Measurements from ENCODE around the gene KCNQ1.

Gene KCNQ1

DNA sequence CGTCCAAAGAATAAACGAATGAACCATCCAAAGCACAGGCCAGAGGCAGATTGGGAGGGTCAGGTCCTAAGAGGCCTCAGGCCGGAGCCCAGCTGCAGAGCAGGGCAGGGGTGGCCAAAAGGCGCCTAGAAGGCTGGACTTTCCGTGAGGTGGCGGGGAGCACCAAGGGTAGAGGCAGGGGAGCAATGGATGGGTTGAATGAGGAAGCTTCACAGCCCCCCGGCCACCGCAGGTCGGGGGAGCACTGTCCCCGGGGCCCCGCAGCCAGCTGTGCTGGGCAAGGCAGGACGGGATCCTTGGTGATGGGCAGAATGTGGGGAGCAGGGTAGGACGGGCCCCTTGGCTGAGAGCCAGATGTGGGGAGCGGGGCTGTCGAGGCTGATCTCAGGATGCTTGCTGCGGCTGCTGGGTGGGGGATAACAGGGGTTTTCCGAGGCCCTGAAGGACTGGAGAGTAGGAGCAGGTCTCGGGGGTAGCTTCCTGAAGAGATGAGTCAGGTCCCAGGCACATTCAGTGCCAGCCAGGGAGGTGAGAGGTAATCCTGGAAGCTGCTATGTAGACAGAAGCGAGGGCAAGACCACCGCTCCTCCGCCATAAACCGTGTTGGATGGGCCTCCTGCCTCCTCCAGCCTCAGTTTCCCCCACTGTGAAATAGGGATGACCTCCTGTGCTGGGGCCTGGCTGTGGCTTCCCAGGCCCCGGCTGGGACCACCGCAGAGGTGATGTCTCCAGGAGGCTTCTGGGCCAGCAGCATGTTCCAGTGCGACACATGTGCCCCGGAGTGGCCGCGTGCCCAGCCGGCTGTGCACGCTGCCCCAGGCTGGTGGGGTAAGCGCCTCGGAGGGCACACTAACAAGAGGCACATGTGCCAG is 289.6 kb downstream of the KCNQ1 start:
- DNase-seq (ENCODE audit: low read depth, low spot score): no peak
- no peak overlapping the region for H3K4me3 ChIP-seq (ENCODE audit: low read length)

DNA sequence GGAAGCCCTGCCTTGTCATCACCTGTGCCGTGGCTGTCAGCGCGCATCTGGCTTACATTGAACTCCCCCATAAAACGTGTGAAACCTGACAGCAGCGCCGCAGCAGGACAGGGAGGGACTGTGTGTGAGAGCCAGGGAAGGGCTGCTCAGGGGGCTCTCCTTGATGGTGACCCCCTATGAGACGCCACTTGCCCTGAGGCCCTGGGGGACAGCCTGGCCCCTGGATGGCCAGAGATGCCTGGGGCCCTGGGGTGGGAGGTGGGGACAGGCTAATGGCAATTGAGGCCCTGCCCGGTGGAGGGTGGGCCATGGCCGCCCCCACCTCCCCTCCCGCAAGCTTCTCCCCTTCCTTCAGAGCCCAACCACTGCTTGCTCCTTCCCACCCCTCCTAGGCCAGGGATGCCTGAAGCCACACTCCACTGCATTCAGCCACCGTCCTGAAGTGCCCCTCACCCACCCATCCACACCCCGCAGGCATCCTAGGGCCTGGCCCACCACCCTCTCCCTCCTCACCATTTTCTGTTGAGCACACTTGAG is 290.3 kb downstream of the KCNQ1 start:
- H3K4me3 ChIP-seq (ENCODE audit: low read length): no peak overlapping the region
- no peak for DNase-seq (ENCODE audit: low read depth, low spot score)

DNA sequence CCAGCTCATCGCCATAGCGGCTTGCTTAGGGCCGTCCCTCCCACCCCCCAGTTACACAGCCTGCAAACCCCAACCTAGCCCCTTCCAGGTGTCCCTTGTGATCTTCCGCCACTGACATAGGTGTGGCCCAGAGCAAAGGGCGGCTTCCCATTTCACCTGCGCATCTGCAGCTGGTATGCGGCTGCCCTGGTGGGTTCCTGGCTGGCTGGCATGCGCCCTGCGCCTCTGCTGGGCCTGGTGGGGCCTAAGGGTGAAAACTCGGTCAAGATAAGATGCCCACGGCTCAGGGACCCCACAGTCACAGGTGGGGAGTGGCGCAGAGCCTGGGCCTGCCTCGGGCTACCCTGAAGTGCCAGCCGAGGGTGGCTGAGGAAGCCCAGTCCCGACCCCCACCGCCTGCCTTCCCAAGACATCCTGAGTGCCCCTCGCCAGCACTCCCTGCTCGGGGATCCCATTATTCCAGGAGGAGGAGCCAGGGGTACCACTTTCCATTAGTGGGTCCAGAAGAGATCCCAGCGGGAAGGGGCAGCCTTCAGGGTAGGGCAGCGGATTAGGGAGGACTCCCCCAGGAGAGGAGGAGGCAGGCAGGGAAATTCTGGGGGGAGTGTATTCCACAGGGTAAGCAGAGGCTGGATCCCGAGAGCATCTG is 291.9 kb downstream of the KCNQ1 start:
- DNase-seq (ENCODE audit: low read depth, low spot score): no peak
- no peak overlapping the region for H3K4me3 ChIP-seq (ENCODE audit: low read length)

DNA sequence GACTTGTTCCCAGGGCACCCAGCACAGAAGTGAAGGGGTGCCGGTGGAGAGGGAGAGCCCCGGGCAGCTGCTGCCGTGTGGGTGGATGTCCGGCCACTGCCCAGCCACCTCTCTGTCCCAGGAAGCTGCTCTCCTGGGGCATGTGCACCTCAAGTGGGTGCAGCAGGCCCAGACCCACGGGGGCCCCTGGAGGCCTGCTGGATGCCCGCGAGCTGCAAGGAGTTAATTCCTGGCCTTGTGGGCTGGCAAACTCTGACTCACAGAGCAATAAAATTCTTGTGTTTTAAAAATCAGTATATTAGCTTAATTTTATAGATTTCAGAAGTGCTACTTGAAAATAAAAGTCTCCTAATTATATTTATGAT is 292.4 kb downstream of the KCNQ1 start:
- H3K4me3 ChIP-seq (ENCODE audit: low read length): no peak overlapping the region
- DNase-seq (ENCODE audit: low read depth, low spot score): no peak

DNA sequence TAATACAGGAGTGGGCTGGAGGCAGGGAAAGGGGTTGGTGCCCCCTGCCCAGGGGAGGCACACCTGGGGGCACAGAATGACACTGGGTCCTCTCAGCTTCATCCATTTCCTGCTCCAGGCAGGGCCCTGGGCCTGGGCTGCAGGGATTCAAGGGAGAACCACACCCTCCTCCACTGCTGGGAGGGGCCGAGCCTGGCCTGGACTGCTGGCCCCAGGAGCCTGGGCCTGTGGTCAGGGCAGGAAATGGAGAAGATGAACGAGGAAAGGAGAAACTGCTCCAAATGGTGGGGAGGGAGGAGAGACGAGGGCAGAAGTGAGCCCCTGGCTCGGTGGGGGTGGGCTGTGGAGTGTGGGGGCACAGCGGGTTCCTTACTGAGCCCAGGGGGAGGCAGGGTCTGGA is 293.1 kb downstream of the KCNQ1 start:
- no peak overlapping the region for H3K4me3 ChIP-seq (ENCODE audit: low read length)
- DNase-seq (ENCODE audit: low read depth, low spot score): no peak

DNA sequence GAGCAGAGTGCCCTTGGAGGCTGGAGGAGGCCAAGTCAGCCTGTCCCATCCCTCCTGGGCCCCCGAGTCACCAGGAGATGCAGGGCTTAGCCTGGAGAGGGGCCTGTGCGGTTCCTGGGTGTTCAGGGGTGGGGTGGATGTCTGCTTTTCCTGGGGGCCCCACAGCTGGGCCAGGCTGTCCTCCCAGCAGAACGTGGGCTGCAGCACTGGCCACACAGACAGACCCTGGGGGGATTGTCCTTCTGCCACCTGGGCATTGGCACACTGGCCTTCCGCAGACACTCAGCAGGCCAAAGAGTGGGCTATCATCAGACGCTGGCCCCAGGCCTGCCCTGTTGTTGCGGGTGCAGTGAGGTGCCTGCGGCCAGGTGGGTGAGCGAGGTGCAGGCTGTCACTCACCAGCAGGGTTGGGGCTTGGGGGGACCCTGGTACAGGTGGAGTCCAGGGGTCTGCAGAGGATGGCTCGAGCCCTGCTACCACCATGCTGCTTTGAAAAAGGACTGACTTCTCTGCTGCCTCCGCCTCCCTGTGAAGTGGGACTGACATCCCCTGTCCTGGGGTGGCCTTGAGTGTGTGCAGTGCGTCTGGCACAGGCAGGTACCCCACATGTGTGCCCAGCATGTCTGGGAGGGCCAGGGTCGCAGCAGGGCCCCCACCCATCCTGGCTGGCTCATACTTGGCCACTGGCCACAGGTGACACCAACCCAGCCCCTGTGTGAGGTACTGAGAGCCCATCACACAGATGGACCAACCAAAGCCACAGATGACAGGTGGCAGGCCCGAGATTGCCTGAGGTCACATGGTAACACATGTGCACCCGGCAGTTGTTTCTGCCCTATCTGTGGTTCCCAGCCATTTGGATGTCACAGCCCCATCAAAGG is 294.0 kb downstream of the KCNQ1 start:
- no peak overlapping the region for H3K4me3 ChIP-seq (ENCODE audit: low read length)
- no peak for DNase-seq (ENCODE audit: low read depth, low spot score)

DNA sequence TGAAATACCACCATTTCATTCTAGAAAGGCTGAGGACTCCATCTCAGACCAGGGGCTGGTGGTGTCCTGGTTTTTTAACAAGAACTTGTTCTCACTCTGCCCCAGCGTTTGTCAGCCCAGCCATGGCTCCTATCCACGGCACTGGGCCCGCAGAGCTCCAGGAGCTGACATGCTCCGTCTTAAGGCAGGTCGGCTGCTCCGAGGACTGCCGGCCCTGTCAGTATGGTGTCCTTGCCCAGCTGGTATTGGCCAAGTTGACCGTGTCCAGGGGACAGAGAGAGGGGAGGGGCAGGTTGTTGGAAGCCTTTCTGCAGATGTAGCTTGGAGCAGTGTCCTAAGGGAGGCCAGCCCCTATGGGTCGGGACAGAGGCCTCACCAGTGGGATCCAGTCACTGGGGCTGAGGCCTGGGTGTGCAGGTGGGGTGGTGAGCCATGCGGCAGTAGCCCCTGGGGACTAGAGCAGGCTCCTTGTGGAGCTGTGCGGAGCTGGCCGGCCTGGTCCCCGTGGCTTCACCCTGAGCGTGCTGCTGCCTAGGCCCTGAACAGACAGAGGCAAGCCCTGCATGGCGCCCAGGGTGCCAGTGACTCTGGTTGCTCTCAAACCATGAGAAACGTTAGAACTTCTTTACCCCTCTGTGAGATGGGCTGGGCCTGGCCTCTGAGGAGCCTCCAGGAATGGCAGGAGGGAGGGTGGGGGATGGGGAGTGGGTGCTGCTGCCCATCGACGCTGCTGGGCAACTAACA is 294.9 kb downstream of the KCNQ1 start:
- no peak for DNase-seq (ENCODE audit: low read depth, low spot score)
- no peak overlapping the region for H3K4me3 ChIP-seq (ENCODE audit: low read length)

DNA sequence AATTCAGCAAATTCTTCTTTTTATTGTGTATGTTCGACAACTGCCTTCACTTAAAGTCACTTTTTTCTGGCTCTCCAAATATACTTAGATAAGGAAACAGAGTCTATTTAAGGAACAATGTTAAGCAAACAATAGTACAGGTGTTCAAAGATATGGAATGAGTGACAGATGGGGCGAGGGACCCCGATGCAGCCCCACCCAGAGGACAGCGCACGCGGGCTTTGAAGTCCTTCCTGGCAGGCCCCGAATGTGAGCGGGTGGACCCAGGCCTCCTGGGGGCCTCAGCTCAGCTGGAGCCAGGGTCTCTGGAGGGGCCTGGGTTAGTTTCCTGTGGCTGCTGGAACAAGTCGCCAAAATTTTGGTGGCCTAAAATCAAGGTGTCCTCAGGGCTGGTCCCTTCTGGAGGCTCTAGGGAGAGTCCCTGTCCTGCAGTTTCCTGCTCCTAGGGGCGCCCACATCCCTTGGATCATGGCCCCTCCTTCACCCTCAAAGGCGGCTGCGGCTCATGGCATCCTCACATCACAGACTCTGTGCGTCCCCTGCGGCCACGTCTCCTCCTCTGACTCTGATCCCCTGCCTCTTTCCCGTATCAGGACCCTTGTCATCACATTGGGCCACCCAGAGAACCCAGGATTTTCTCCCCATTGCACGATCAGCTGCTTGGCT is 295.6 kb downstream of the KCNQ1 start:
- DNase-seq (ENCODE audit: low read depth, low spot score): no peak

DNA sequence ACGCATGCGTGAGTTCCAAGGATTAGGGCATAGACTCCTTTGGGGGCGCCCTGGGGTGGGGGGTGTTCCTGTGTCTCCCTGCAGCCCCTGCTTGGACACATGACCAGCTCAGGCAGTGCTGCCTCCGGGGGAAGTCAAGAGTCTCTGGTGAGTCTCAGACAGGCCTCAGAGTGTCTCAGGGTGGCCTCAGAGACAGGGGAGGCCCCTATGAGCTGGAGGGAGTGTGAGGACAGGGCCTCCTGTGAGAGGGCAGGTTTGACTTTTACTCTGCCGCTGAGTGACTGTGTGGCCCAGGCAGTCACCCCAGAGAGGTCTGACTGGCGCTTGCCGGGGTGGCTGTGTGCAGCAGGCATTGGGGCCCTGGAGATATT is 296.2 kb downstream of the KCNQ1 start:
- H3K4me3 ChIP-seq (ENCODE audit: low read length): no peak overlapping the region
- DNase-seq (ENCODE audit: low read depth, low spot score): no peak

More for the DNA sequence above, 295.6 kb downstream of the KCNQ1 start:
- no peak overlapping the region for H3K4me3 ChIP-seq (ENCODE audit: low read length)

DNA sequence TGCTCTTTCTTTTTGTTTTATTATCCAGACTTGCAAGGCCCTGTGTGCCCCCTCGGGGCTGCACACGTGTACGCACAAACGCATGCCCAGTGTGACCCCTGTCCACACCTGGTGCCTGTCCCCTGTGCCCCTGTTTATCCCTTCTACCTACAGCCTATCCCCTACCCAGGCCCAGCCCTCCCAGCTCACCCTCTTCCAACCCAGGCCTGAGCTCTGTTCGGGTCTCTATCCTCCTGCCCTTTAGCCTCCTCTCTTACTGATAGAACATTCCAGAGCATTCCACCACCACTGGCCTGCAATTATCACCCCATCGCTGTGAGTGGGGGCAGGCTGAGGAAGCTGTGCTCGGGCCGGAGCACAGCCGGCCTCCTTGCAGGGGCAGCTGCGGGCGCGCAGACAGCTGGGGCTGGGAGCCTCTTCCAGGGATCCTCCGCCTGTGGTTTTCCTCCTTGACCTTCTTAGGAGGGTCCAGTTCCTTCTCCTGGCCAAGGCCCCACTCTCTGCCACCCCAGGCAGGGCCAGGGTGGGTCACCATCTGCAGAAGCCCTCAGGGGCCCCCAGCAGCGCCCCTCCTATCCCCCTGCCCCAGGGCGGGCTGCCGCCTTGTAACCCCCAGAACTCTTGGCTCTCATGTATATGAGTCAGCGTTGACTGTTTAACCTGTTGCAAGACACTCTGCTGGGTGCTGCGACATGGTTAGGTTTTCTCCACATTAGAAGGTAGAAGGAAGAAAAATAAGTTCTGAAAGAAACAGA is 296.7 kb downstream of the KCNQ1 start:
- DNase-seq (ENCODE audit: low read depth, low spot score): no peak
- no peak overlapping the region for H3K4me3 ChIP-seq (ENCODE audit: low read length)

DNA sequence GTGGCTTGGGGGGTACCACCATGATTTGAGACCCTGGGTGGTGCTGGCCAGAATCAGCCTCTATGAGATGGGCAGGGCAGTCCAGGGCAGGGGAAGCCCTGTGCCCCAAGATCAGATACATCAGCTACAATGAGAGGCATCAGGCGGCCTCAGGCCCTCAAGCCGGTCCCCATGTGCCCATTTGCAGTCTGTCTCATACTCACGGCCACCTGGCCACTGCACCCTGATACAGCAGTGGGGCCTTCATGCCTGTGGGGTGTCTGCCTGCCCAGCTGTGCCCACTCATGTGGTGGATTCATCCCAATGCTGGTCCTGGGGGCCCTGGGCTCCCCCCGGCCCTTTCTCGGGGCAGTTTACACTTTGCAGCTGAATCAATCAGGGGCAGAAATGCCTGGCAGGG is 297.4 kb downstream of the KCNQ1 start:
- no peak for DNase-seq (ENCODE audit: low read depth, low spot score)
- no peak overlapping the region for H3K4me3 ChIP-seq (ENCODE audit: low read length)

DNA sequence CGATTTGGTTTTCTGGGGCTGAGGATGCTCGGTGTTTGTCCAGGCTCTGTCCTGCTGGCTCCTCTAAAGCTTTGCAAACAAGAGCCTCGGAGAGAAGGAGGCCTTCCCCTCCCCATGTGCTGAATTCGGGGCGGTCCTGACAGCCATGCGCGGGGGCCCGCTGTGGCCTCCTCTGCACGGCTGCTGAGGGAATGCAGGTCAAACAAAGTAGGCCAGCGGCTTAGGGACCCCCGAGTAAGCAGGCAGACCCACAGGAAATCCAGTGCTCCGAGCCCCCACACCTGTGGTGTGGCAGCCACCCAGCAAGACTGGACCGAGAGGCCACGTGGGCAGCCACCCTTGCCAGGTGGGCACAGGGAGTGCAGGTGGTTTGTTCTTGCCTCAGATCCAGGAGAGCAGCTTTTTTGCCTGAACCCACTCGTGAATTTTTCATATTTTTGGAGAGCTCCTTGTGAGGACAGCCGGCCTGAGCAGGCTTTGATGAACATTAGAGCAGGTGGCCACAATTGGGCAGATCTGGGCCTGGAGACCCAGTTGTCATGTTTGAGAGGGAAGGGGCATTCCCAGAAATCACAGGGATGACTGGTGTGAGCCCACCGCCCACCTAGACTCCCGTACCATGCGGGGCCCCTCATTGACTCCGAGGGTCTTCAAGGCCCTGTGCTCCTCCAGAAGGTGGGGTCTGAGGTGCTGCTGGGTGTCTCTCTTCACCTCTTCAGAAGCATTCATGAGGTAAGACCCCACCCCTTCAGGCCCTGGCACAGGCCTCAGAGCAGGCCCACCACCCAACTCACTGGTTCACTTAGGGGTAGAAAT is 298.0 kb downstream of the KCNQ1 start:
- no peak overlapping the region for H3K4me3 ChIP-seq (ENCODE audit: low read length)
- no peak for DNase-seq (ENCODE audit: low read depth, low spot score)

DNA sequence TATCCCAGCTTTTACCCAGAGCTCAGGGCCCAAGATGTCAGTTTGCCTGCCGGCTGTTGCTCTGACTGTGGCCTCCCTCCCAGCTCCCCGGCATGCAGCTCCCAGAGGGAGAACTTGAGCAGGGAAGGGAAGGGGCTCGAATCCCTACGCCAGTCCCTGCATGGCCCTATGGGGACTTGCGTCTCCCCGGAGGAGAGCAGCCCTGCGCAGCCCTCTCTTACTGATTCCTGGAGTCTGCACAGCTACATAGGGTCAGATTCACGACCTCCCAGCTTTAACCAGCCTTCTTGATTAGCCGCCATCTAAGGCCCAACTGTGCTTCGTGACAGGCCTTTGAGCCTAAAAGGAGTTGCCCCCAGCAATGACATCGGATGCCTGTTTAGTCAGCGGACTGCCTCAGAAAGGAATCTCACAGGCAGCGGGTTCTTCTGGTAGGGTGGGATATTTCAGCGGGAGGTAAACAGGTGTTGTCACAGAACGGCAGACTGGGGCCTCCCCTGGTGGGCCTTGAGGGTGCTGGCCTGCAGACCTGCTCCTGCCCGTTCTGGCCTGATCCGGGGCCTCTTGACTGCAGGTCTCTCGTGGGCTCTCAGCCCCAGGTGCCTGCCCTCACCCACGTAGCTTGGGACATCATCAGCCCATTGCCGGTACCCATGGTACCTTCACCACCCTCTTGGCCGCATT is 298.8 kb downstream of the KCNQ1 start:
- H3K4me3 ChIP-seq (ENCODE audit: low read length): no peak overlapping the region
- no peak for DNase-seq (ENCODE audit: low read depth, low spot score)

DNA sequence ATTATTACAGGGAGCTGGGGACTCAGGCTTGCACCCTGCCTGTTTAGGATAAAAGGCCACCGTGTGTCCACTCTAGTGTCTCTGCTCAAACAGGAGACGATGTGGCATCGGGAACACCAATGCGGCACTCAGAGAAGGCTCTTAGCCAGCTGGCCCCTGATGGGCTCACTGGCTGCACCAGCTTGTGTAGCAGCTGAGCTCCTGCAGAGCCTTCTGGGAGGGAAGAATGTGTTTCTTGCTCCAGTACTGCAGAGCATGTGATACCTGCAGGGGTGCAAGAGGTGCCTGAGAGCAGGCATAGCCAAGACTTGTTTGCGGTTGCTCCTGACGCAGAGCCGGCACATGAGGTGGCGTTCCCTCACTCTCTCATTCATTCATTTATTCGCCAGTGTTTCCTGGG is 299.4 kb downstream of the KCNQ1 start:
- no peak overlapping the region for H3K4me3 ChIP-seq (ENCODE audit: low read length)
- no peak for DNase-seq (ENCODE audit: low read depth, low spot score)

DNA sequence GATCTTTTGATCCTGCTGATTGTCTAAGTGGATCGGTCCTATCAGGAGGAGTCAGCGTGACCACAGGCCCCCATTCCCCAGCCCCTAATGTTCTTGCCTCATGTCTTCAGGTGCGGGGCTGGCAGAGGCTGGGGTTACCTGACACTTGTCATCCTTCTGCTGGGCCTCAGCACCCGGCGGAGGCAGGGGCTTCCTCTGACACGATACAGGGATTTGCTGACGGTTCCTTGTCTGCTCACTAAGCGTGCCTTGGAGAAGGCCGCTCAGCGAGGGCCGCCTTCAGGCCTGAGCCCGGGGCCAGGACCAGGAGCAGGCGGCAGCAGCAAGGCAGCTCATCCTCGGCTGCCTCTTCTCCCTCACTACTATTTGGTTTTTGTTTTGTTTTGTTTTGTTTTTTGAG is 300.7 kb downstream of the KCNQ1 start:
- DNase-seq (ENCODE audit: low read depth, low spot score): no peak
- H3K4me3 ChIP-seq (ENCODE audit: low read length): no peak overlapping the region

DNA sequence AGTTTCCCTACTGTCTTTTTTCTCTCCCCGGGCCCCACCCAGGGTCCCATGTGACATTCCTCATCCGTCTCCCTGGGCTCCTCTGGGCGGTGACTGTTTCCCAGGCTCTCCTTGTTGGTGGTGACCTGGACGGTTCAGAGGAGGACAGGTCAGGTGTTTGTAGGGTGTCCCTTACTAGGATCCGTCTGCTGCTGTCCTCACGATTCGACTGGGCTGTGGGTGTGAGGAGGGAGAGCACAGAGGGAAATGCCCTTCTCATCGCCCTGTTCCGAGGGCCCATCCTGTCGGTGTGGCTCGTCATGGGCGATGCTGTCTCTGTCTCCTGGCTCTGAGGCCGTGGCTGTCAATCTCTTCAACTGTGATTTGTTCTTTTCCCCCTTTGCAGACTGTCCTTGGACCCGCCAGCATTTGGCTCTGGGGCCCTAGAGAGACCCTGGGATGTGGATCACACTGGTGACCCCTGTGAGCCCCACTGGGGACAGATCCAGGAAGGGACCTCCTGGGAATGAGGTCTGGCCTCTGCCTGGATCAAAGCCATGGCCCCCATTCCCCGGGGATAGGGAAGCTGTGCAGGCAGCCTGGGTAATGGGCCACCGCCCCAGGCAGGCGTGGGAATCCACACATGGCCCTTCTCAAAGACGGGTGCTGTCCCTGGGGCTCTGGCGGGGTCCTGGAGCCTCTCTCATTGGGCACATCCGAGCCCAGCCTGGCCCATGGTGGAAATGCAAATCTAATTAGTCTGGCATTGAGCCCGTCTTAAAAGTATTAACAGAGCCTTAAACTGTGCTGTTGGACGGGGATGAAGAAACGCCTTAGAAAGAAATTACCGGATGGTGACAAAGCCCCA is 301.8 kb downstream of the KCNQ1 start:
- DNase-seq (ENCODE audit: low read depth, low spot score): no peak
- H3K4me3 ChIP-seq (ENCODE audit: low read length): no peak overlapping the region
